ENCODE results near the gene TSPAN2.

Gene TSPAN2

GRCh38 chr1:115040501-115040900, 48.8 kb downstream of the TSPAN2 start:
- ATAC-seq: no peak
- TF ChIP-seq ZNF70 (CRISPR knock-in tag; IDR thresholded peaks at IDR 0.05) (no peak), GLIS3 (CRISPR knock-in tag; IDR thresholded peaks at IDR 0.05) (no peak), CSDC2 (CRISPR knock-in tag; IDR thresholded peaks at IDR 0.05) (no peak), CSRNP3 (CRISPR knock-in tag; IDR thresholded peaks at IDR 0.05) (no peak), ARNTL (CRISPR knock-in tag; IDR thresholded peaks at IDR 0.05; ENCODE audit: borderline replicate concordance, low read depth) (no peak), ESRRG (CRISPR knock-in tag; IDR thresholded peaks at IDR 0.05) (no peak), PATZ1 (CRISPR knock-in tag; IDR thresholded peaks at IDR 0.05; ENCODE audit: borderline replicate concordance) (no peak), PPARA (CRISPR knock-in tag; IDR thresholded peaks at IDR 0.05; ENCODE audit: borderline replicate concordance) (no peak), ZFP3 (CRISPR knock-in tag; IDR thresholded peaks at IDR 0.05) (no peak), BACH2 (CRISPR knock-in tag; IDR thresholded peaks at IDR 0.05; ENCODE audit: borderline replicate concordance) (no peak), TCF4 (CRISPR knock-in tag; IDR thresholded peaks at IDR 0.05; ENCODE audit: borderline replicate concordance) (no peak), ZC3H10 (CRISPR knock-in tag; IDR thresholded peaks at IDR 0.05) (no peak), TSHZ2 (CRISPR knock-in tag; IDR thresholded peaks at IDR 0.05) (no peak), ZFP30 (CRISPR knock-in tag; IDR thresholded peaks at IDR 0.05) (no peak), TOX (CRISPR knock-in tag; IDR thresholded peaks at IDR 0.05; ENCODE audit: borderline replicate concordance) (no peak), POU6F1 (CRISPR knock-in tag; IDR thresholded peaks at IDR 0.05; ENCODE audit: borderline replicate concordance, low read depth) (no peak), ZNF565 (CRISPR knock-in tag; conservative IDR thresholded peaks at IDR 0.05; ENCODE audit: low read depth) (no peak), CREB5 (CRISPR knock-in tag; IDR thresholded peaks at IDR 0.05; ENCODE audit: low read depth) (no peak)

GRCh38 chr1:115036814-115037507, 52.3 kb downstream of the TSPAN2 start:
- TF ChIP-seq ZFP30 (CRISPR knock-in tag; IDR thresholded peaks at IDR 0.05) (no peak), ARNTL (CRISPR knock-in tag; IDR thresholded peaks at IDR 0.05; ENCODE audit: borderline replicate concordance, low read depth) (no peak), CSRNP3 (CRISPR knock-in tag; IDR thresholded peaks at IDR 0.05) (no peak), ZNF70 (CRISPR knock-in tag; IDR thresholded peaks at IDR 0.05) (no peak)
- ATAC-seq: no peak

GRCh38 chr1:115035652-115036051, 53.7 kb downstream of the TSPAN2 start:
- ATAC-seq: no peak
- no peak for TF ChIP-seq CSRNP3 (CRISPR knock-in tag; IDR thresholded peaks at IDR 0.05)
- TF ChIP-seq ARNTL (CRISPR knock-in tag; IDR thresholded peaks at IDR 0.05; ENCODE audit: borderline replicate concordance, low read depth): no peak
- TF ChIP-seq ZFP30 (CRISPR knock-in tag; IDR thresholded peaks at IDR 0.05): no peak
- no peak for TF ChIP-seq PPARA (CRISPR knock-in tag; IDR thresholded peaks at IDR 0.05; ENCODE audit: borderline replicate concordance)
- TF ChIP-seq ZFP3 (CRISPR knock-in tag; IDR thresholded peaks at IDR 0.05): no peak
- no peak for TF ChIP-seq ZNF8 (CRISPR knock-in tag; IDR thresholded peaks at IDR 0.05)
- no peak for TF ChIP-seq POU6F1 (CRISPR knock-in tag; IDR thresholded peaks at IDR 0.05; ENCODE audit: borderline replicate concordance, low read depth)
- no peak for TF ChIP-seq RARB (CRISPR knock-in tag; IDR thresholded peaks at IDR 0.05)
- TF ChIP-seq BACH2 (CRISPR knock-in tag; IDR thresholded peaks at IDR 0.05; ENCODE audit: borderline replicate concordance): no peak
- TF ChIP-seq SNAI2 (CRISPR knock-in tag; IDR thresholded peaks at IDR 0.05): no peak
- no peak for TF ChIP-seq ZC3H10 (CRISPR knock-in tag; IDR thresholded peaks at IDR 0.05)
- no peak for TF ChIP-seq ZNF70 (CRISPR knock-in tag; IDR thresholded peaks at IDR 0.05)
- no peak for TF ChIP-seq ZNF565 (CRISPR knock-in tag; conservative IDR thresholded peaks at IDR 0.05; ENCODE audit: low read depth)
- no peak for TF ChIP-seq CSDC2 (CRISPR knock-in tag; IDR thresholded peaks at IDR 0.05)
